Myometrial cell (primary cell): ENCODE results near the gene MMS22L. TPM values are rescaled to one million over a fixed set of nuclear protein-coding genes. Genes with fewer than 3 reads are reported as not detected.

ENCODE experiments used
- total RNA-seq: library from RNA; depleted of rRNA; stranded (reverse); fragments of >200 nt; gene quantifications from 2 replicates; pipeline ENCODE4 v1.2.3, GENCODE V29; 2015

Gene MMS22L, protein sequence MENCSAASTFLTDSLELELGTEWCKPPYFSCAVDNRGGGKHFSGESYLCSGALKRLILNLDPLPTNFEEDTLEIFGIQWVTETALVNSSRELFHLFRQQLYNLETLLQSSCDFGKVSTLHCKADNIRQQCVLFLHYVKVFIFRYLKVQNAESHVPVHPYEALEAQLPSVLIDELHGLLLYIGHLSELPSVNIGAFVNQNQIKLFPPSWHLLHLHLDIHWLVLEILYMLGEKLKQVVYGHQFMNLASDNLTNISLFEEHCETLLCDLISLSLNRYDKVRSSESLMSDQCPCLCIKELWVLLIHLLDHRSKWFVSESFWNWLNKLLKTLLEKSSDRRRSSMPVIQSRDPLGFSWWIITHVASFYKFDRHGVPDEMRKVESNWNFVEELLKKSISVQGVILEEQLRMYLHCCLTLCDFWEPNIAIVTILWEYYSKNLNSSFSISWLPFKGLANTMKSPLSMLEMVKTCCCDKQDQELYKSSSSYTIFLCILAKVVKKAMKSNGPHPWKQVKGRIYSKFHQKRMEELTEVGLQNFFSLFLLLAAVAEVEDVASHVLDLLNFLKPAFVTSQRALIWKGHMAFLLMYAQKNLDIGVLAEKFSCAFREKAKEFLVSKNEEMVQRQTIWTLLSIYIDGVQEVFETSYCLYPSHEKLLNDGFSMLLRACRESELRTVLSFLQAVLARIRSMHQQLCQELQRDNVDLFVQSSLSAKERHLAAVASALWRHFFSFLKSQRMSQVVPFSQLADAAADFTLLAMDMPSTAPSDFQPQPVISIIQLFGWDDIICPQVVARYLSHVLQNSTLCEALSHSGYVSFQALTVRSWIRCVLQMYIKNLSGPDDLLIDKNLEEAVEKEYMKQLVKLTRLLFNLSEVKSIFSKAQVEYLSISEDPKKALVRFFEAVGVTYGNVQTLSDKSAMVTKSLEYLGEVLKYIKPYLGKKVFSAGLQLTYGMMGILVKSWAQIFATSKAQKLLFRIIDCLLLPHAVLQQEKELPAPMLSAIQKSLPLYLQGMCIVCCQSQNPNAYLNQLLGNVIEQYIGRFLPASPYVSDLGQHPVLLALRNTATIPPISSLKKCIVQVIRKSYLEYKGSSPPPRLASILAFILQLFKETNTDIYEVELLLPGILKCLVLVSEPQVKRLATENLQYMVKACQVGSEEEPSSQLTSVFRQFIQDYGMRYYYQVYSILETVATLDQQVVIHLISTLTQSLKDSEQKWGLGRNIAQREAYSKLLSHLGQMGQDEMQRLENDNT
- 16.1 and 16.8 TPM in 2 replicates for total RNA-seq

GRCh38 chr6:97282726-97283617 lies at the start of gene MMS22L:
Gene MMS22L (minus strand): TSS chr6:97283216. CDS start chr6:97282477, 739 bp downstream.

